NCI-H2196 (cell line): ENCODE measurements around the gene IRF4.
"Not testable (repeated sequence)": the region's sequence is repeated elsewhere in the genome, so short reads cannot be mapped to it uniquely, and the experiment has no call there.

Experiments used
- DNase-seq: peaks from one replicate; lab custom pipeline; 2025; ENCODE audit not compliant: unreplicated experiment; lab: John Stamatoyannopoulos, UW

Gene IRF4

DNA sequence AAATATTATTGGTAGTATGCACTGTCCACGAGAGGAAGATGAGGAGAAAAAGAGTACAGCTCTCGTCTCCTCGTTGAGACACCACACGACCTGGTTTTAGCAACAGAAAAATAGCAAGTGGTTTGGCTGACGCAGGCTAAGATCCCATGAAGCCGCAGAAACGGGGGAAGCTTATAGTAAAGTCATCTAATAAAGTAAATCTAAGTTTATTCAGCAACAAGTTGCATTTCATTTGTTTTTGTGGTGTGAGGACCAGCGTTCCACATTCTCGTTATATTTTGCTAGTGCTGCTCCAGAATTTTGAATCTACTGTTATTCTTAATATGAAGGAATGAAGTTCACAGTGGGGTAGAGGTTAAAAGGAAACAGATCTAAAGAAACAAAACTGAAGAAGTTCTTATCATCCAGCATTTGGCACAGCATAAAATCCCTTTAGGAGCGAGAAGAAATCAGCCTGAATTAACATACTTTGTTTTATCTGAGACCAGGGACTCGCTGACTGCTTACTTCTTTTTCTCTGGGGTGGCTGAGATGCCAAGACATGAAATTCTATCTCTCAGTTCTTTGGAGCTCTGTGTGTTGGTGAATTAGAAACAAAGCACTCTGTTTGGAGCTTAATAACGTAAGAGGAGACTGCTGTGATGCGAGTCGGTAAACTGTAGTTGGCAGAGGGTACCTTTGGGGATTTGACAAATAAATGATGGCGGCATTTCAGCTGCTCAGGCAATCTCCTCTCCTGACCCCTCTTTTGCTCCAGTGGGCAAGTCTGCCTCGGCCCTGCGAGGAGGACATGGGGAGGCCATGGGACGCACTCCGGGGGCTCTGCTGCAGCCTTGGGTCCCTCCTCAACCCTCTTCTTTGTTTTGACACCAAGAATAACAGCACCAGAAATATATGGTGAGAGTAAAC lies 24.9 kb upstream of the IRF4 start:
- DNase-seq: no peak

DNA sequence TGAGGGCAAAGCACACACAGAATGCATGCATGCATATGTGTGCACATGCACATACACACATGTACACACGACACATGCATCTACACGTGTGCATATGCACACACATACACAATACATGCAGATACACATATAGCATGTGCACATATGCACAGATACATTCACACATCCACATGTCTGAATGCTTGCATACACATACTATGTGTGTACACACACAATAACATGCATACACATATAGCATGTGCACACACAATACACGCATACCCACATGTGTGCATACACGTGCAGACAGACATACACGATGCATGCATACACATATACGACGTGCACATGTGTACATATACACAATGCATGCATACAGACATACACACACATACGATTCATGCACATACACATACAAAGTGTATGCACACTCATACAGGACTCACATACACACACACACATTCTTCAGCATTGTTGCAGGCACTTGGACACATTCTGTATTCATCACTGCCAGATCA lies 24.2 kb upstream of the IRF4 start:
- no peak for DNase-seq

DNA sequence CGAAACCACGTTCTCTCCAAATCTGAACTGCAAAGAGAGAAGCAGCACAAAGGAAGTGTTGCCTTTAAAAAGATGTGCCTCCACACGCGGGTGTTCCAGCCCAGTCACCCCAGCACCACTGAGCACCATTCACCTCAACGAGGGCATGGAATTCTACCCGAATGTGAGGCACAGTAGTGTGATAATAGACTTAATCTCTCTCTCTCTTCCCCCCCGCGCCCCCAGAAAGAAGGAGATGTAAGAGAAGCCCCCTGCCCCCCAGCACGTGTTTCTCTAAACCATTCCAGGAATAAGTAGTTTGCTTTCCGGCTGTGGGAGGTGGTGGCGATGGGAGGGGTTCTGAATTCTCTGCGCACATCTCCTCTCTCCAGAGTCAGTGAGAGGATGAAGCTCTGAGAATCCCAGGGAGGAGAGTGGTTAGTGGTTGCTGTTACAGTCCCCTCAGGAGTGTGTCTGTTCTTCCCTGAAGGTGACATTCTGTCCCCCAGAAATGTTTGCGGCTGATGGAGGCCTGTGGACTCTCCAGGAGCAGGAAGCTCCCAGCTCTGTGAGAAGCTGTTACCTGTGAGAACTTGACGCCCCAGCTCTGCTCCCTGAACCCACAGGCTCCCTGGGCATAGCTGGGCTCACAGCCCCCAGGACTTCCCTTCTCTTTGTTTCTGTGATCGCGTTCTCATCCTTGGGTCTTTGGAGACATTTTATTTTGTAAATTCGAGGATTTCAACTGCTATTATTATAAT lies 23.5 kb upstream of the IRF4 start:
- no peak for DNase-seq

DNA sequence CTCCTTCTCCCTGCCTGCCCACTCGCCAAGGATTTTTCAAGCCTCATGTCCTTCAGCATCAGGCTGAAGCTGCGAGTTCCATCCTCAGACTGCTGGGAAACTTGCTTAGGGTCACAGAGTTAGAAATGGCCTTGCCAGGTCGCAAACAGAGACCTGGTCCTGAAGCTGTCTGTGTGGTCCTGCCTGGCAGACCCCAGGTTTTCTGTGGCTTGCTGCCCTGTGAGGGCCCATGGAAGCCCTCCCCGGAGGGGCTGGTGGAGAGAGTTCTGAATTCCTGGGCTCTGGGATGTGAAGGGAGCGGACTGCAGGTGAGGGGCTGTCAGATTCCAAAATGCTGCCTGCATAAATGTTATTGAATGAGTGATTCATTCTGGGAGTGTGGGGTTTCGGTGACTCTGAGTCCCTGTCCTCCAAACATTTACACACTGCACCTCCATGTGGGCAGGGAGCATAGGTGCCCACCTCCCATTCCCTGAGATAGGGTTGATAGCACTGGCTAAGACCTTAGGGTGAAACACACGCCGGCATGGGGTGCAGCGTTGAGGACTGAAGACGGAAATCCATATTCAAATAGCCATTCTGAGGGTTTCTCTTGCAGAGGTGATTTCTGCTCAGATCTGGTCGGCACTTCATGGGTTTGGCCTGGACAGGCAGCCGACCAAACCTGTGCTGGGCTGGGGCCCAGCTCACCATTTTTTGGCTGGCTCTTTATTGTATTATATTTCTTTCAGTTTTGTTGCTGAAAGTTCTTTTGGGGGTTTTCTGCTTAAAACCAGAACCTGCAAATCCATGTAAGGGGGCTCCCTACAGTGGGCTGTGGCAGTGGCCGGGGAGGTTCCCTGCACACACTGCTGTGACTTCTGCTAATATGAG lies 21.8 kb upstream of the IRF4 start:
- DNase-seq: no peak

DNA sequence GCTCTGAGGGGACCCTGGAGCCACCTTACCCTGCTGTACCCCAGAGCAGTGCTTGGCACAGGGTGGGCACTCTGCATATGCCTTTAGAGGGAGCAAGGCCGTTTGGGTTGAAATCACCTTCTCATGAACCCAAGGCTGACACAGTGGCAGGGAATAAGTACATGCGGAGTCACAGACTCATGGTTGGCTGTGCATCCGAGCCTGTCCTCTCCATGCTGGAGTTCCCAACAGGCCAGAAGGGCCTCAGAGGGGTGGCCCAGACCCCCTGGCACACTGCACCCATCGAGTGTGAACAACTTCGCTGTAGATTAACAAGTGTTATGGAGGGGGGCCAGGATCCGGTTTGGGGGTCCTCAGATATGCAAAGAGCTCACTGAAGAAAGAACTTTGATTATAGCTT lies 21.0 kb upstream of the IRF4 start:
- no peak for DNase-seq

DNA sequence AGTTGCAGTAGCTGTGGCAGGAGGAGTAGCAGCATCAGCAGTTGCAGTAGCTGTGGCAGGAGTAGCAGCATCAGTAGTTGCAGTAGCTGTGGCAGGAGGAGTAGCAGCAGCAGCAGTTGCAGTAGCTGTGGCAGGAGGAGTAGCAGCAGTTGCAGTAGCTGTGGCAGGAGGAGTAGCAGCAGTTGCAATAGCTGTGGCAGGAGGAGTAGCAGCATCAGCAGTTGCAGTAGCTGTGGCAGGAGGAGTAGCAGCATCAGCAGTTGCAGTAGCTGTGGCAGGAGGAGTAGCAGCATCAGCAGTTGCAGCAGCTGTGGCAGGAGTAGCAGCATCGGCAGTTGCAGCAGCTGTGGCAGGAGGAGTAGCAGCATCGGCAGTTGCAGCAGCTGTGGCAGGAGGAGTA lies 19.7 kb upstream of the IRF4 start:
- not testable (repeated sequence) for DNase-seq

DNA sequence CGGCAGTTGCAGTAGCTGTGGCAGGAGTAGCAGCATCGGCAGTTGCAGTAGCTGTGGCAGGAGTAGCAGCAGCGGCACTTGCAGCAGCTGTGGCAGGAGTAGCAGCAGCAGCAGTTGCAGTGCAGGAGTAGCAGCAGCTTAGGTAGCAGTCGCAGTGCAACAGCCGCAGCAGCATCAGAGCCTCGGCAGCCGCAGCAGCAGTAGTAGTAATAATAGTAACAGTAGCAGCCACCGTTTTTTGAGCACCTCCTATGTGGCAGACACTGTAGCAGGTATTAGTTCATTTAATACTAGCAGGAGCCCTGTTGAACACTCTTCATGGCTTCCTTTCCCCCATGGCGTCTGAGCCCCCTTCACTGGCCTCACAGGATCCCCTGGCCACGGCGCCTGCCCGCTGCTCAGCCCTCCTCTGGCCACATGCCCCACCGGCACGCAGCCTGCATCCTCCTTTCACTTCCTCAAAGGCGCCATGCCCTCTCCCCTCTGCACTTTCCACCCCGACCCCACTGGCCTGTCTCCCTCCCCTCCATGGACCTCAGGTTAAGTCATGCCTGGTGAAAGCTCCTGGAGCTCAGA lies 19.1 kb upstream of the IRF4 start:
- DNase-seq: no peak

DNA sequence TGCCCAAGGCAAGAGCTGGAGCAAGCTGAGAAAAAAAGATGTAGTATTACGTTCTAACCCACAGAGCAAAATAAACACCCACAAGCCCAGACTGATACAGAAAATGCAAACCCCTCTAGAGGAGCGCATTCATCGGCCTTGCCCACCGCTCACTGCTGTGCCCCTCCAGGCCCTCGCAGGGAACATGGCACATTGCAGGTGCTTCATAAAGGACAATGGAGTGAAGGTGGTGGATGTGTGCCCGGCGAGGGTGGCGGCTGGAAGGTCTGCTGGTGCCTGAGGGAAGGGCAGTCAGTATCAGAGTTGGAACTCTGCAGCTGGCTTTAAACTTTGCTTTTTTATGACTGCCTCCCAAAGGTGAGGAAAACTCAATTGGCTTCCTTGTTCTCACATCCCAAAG lies 18.5 kb upstream of the IRF4 start:
- DNase-seq: no peak

DNA sequence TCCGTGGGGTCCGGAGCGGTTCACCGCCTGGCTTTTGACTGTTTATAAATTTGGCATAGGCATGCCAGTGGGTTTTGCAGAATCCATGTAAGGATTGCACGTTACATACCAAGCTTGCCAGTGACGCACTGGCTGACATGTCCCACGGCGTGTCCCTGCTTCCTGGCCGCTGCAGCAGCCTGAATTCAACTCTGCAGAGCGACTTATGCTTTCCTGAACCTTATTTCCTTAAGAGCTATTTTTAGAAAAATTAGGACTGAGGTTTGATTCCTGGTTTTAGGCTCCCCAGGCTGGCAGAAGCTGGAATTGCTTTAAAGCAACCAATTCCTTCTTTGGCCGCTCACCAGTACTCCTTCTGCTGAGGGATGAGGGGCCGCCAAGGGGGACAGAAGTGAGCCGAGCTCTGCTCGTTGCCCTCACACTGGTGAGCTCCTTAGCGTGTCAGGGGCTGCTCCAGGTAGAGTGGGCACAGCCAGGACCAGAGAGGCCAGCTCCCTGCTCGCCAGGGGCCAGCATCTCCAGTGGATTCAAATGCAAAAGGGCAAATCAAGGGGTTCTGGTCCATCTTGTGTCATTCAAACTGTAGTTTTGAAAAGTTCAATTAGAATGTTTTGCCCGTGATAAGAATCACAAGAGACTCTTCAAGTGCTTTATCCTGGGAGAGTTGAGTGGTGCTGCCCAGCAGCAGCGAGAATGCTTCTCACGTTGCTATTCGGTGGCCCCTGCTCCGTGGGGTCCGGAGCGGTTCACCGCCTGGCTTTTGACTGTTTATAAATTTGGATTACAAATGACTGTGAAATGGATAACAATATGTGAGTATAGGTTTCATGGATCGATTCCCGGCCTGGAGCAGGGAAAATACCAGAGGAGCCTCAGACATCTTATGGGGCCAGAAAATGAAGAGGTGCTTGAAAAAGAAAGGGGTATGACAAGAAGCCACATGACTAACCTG lies 17.5 kb upstream of the IRF4 start:
- no peak for DNase-seq

DNA sequence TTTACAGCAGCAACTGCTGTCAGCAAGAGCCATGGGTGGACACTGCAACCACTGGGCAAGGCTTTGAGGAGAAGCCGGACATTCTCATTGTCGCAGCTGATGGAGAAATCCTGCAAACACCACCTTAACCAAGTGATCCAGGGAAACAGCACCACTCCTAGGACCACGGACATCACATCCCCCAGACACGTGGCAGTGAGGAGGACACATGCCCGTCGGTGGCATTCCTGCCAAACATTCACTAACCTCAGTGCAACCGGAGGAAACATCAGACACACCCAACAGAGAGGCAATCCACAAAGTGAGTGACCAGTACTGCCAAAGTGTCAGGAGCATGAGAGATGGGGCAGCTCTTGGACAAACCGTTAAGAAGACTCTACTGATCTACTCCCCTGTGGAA lies 16.6 kb upstream of the IRF4 start:
- no peak for DNase-seq

DNA sequence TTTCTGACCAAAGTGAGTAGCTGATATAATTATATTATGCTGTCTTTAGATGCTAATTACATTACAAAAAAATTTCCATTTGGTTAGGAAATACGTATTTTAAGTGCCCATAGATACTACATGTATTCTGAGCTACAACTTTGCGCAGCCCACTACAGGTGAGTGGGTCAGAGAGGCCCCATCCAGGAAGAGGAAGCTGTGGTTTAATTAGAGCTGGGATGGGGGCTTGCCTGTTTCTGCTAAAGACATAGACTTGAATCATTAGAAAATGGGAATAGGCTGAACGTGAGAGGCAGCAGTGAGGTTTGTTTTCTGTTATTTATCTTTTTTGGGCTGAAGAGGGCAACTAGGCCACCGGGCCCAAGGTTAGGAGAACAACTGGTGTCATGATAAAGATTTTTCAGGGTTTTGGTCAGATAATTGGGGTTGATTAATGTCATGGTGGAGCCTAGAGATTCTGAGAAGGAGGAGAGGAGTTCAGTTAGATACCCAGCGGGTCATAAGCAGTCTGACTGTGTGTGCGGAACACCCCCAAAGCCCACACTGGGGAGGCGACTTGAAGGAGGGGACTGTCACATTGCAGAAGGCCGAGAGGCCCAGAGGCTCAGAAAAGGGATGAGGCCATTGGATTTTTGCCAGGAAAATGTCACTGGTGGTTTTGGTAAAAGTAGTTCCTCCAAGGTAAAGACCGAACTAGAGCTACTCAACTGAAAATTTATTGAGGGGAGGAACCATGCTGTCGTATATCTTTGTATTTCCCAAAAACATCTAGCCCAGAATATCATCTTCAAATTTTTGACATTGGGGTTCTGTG lies 14.5 kb upstream of the IRF4 start:
- DNase-seq: no peak

DNA sequence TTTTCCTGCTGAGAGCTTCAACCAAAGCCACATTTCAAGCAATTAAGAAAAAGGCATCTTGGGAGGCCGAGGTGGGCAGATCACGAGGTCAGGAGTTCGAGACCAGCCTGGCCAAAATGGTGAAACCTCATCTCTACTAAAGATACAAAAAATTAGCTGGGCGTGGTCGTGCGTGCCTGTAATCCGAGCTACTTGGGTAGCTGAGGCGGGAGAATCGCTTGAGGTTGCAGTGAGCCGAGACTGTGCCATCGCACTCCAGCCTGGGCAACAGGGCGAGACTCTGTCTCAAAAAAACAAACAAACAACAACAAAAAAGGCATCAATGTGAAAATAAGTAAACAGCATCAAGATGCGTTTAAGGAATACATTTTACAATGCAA lies 13.9 kb upstream of the IRF4 start:
- DNase-seq: not testable (repeated sequence)

DNA sequence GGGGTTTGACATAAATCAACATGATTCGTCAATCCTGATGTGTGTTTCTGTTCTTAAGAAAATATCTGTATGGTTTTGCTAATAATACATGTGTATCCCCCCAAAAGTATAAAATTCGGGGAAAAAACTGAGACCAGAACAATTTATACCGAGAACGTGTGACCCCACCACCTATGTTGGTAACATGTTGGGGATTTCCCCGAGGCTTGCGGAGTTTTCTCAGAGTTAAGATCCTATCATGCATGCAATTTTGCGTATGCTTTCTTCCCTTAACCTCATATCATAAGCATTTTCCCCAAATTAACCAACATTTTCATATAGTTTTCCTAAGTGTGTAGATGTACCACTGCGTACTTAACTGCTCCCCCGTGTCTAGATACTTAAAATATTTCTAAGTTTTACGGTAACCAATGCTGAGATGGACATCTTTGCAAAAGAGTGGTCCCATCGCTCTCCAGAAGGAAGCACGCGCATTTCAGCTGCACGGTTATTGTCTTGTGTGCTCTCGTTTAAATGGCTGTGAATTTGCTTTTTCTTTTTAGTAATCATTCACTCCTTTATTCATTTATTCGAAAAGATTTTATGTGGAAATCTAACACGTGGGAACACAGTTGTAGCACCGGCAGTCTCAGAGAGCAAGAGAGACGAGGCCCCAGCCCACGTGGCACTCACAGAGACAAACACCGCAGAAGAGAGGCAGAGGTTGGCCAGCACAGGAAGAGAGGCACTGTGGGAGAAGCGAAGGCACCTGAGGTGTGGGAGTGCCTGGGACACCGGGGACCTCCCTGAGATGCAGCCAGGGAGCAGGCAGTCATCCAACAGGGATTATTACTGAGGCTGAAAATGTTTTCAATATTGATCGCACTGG lies 13.2 kb upstream of the IRF4 start:
- no peak for DNase-seq

DNA sequence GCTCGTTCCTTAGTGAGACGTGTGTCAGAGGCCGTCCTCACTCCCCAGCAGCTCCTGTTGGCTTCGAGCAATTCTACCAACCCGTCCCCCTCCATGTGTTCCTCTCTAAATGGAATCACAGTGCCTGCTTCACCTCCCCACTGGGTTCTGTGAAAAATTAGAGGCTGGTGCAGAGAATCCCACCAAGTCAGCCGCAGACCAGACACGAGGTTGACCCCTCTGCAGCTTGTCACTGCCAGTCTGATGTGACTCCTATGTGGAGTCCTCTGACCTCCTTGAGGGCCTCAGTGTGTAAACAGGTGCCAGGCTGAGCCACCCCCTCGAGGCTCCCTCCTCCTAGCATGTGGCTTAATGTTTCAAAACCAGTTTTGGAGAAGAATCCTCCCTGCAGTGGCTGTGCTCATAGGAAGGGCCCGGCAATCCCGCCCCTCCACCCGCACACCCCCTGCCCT lies 12.6 kb upstream of the IRF4 start:
- DNase-seq: no peak

DNA sequence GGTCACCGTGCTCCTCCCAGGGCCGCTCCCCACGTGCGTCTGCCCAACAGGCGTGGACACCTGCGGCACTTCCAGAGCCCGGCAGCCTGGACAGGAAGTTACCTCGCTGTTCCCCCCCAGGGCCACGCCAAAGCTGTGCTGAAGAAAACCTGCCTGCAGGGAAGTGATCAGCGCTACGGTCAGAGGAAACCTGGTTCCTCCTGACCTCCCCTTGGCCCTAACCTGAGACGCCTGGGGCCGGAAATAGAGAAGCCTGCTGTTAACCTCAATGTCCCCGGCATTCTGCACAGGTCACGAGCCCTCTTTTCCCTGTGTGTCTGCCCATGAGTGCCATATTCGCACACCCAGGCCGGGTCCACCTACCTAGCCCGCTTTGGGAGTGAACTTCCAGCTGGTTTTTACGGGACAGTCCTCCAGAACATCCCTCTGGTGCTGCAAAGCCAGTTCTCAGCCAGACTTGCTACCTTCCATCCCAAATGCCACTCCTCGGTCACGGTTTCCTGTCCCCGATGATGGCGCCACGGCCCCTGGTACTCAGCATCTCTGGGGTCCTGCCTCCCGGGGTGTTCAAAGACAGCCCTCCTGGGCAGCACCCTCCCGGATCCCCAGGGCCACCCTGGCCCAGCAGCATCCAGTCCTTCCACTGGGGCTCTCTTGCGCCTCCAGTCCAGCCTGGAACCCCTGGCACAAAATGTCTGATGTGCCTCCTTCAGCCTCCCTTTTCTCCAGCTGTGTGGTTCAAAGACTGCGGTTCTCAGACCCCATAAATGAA lies 12.0 kb upstream of the IRF4 start:
- no peak for DNase-seq

DNA sequence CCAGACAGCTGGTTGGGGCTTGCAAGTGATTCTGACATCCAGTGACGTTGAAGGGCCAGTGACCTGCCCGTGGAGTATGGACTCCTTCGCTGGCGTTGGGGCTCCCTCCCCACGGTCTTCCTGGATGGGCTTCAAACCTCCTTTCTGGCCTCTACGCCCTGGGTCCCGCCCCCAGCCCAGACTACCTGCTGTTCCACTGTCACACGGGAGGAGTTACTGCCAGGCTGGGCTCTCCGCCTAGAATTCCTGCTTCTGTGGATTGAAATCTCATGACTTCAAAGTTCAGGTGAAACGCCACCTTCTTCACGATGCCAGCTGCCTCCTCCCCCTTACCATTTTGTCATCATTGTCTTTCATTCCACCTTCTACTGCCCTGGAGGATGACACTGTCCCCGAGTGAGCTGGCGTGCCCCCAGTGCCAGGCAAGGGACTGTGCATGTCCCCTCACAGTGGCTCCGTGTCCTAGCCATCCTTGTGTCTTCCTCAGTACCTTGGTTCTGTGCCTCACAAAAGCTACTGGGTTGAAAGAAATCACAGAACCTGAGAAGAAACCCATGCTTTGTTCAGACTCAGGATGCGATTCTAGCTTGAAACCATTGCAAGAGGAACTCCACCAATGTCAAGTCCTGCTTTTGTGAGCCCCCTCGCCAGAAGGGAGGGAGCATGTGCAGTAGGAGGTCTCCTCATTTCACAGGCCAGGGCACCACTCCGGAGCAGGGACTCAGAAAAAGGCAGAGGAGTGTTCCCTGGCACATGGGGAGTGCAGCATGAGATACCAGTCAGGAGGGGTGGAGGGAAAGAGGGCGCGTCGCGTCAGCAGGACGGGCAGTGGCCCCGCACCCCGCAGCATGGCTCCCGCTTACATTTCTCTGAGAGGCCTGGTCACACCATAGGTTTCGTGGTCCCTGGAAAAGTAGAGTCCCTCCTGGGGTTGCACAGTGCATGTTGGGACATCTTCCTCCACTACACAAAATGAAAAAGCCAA lies 11.0 kb upstream of the IRF4 start:
- no peak for DNase-seq
